EL (cell line): Measurements from ENCODE around the gene STX19.
A peak's percentile ranks its signal among the peaks of the same experiment; 100 is the strongest.
"Not testable (repeated sequence)": the region's sequence is repeated elsewhere in the genome, so short reads cannot be mapped to it uniquely, and the experiment has no call there.

Experiments used
- DNase-seq: peaks from one replicate; pipeline ENCODE4 v3.0.0-alpha.2; 2016

The STX19 gene

DNA sequence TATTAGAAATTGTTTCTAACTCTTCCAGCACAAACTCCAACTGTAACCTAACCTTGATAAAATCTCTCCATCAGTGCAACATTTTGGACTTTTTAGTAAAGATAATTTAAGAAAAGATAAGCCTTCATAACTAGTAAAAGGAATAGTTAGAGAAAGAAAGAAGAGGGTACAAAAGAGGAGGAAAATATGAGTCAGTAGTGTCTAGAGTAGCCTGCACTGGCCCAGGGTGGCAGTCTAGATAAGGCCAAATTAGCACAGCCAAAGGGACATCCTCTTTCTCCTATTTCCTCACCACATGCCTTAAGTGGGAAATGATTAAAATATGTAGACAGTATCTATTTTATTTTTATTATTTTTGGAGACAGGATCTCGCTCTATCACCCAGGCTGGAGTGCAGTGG, 58.4 kb downstream of the STX19 start:
- no peak for DNase-seq

DNA sequence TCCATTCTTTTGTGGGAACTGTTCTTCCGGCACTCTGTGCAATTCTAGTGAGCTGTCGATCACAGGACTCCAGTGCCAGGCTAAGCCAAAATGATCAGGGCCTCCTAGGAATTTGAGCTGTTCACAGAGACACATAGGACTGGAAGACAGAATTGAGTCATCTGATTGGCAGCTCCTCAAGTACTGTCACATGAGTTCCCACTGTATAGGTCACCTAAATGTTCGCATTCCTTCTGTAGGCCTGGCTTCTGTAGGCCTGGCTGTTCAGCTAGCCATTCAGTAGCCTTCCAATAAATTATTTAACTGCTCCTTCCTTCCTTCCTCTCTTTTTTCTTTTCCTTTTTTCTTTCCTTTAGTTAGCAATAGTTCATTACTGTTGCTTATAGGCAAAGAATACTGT, 59.0 kb downstream of the STX19 start:
- peak; percentile 63 for DNase-seq

DNA sequence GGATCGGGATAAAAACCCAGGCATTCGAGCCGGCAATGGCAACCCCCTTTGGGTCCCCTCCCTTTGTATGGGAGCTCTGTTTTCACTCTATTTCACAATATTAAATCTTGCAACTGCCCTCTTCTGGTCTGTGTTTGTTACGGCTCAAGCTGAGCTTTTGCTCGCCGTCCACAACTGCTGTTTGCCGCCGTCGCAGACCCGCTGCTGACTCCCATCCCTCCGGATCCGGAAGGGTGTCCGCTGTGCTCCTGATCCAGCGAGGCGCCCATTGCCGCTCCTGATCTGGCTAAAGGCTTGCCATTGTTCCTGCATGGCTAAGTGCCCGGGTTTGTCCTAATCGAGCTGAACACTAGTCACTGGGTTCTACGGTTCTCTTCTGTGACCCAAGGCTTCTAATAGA, 63.3 kb downstream of the STX19 start:
- not testable (repeated sequence) for DNase-seq
